ENCODE results near the gene CDRT4.
"Not testable (repeated sequence)": the region's sequence is repeated elsewhere in the genome, so short reads cannot be mapped to it uniquely, and the experiment has no call there.

The CDRT4 gene

GRCh38 chr17:15507001-15507400 is 39.6 kb upstream of the CDRT4 start:
- H3K27me3 ChIP-seq (ENCODE audit: control insufficient read depth in 1 of 2, insufficient read depth in 2 of 2, low read length in 2 of 2) = no peaks in the 10 kb centered on the region

DNA sequence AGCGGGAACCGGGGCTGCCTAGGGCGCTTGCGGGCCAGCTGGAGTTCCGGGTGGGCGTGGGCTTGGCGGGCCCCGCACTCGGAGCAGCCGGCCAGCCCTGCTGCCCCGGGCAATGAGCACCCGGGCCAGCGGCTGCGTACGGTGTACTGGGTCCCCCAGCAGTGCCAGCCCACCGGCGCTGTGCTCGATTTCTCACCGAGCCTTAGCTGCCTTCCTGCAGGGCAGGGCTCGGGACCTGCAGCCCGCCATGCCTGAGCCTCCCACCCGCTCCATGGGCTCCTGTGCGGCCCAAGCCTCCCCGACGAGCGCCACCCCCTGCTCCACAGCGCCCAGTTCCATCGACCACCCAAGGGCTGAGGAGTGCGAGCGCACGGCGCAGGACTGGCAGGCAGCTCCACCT is 38.3 kb upstream of the CDRT4 start:
- not testable (repeated sequence) for H3K27ac ChIP-seq (ENCODE audit: low read depth, low read length); H3K4me3 ChIP-seq (ENCODE audit: low read depth in 1 of 2, low read length in 2 of 2); H3K9me3 ChIP-seq (ENCODE audit: low read length); H3K36me3 ChIP-seq (ENCODE audit: insufficient read depth, low read length); H3K9ac ChIP-seq (ENCODE audit: low read length); H3K27me3 ChIP-seq (ENCODE audit: control insufficient read depth in 1 of 2, insufficient read depth in 2 of 2, low read length in 2 of 2)
- peaks cover 20% of the 10 kb centered on the region for H3K4me1 ChIP-seq (ENCODE audit: insufficient read depth, low read length)

More at GRCh38 chr17:15507001-15507400, 39.6 kb upstream of the CDRT4 start:
- Histone ChIP-seq H3K4me3 (ENCODE audit: low read depth in 1 of 2, low read length in 2 of 2) (no peak overlapping the region), H3K27ac (ENCODE audit: low read depth, low read length) (no peak overlapping the region), H3K9me3 (ENCODE audit: low read length) (no peaks in the 10 kb centered on the region), H3K36me3 (ENCODE audit: insufficient read depth, low read length) (no peaks in the 10 kb centered on the region), H3K9ac (ENCODE audit: low read length) (no peak overlapping the region), H3K4me1 (ENCODE audit: insufficient read depth, low read length) (peaks cover 13% of the 10 kb centered on the region)

DNA sequence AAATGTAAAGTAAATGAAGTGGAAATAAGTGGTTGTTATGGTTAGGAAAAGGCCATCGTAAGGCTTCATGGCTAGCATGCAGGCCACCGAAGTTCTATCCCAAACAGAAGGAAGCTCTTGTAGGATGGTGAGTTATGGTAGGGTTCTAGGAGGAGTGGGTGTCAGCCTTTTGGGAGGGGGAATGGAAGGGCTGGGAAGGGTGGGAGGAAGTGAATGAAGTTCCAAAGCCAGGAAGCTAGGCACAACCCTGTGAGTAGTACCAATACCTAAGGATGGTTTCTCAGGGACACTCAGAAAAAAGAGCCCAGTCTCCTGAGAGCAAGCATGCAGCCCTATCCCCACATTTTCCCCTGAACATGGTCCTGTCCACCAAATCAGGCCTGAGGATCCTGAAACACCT is 36.3 kb upstream of the CDRT4 start:
- no peaks in the 10 kb centered on the region for H3K27me3 ChIP-seq (ENCODE audit: control insufficient read depth in 1 of 2, insufficient read depth in 2 of 2, low read length in 2 of 2)
- no peaks in the 10 kb centered on the region for H3K9me3 ChIP-seq (ENCODE audit: low read length)

GRCh38 chr17:15502369-15503112 is 35.1 kb upstream of the CDRT4 start:
- Histone ChIP-seq H3K27me3 (ENCODE audit: control insufficient read depth in 1 of 2, insufficient read depth in 2 of 2, low read length in 2 of 2) (no peaks in the 10 kb centered on the region), H3K36me3 (ENCODE audit: insufficient read depth, low read length) (no peaks in the 10 kb centered on the region), H3K9ac (ENCODE audit: low read length) (peak overlapping the region; percentile 41), H3K27ac (ENCODE audit: low read depth, low read length) (peak overlapping the region; percentile 59), H3K4me3 (ENCODE audit: low read depth in 1 of 2, low read length in 2 of 2) (peak overlapping the region; percentile 25 to 58), H3K4me1 (ENCODE audit: insufficient read depth, low read length) (peaks cover 20% of the 10 kb centered on the region), H3K9me3 (ENCODE audit: low read length) (no peaks in the 10 kb centered on the region)

More for the DNA sequence above, 36.3 kb upstream of the CDRT4 start:
- no peak overlapping the region for H3K4me3 ChIP-seq (ENCODE audit: low read depth in 1 of 2, low read length in 2 of 2)
- H3K27ac ChIP-seq (ENCODE audit: low read depth, low read length) = no peak overlapping the region
- no peaks in the 10 kb centered on the region for H3K36me3 ChIP-seq (ENCODE audit: insufficient read depth, low read length)
- H3K4me1 ChIP-seq (ENCODE audit: insufficient read depth, low read length) = peaks cover 20% of the 10 kb centered on the region
- no peak overlapping the region for H3K9ac ChIP-seq (ENCODE audit: low read length)

- no peaks in the 10 kb centered on the region for H3K36me3 ChIP-seq (ENCODE audit: insufficient read depth, low read length)
- no peaks in the 10 kb centered on the region for H3K9me3 ChIP-seq (ENCODE audit: low read length)
- peaks cover 20% of the 10 kb centered on the region for H3K4me1 ChIP-seq (ENCODE audit: insufficient read depth, low read length)
- H3K9ac ChIP-seq (ENCODE audit: low read length) = peak overlapping the region; percentile 41
- H3K27me3 ChIP-seq (ENCODE audit: control insufficient read depth in 1 of 2, insufficient read depth in 2 of 2, low read length in 2 of 2) = no peaks in the 10 kb centered on the region
- H3K4me3 ChIP-seq (ENCODE audit: low read depth in 1 of 2, low read length in 2 of 2) = no peak overlapping the region
- H3K27ac ChIP-seq (ENCODE audit: low read depth, low read length) = no peak overlapping the region
Observed at GRCh38 chr17:15501793-15502192, 34.4 kb upstream of the CDRT4 start.

DNA sequence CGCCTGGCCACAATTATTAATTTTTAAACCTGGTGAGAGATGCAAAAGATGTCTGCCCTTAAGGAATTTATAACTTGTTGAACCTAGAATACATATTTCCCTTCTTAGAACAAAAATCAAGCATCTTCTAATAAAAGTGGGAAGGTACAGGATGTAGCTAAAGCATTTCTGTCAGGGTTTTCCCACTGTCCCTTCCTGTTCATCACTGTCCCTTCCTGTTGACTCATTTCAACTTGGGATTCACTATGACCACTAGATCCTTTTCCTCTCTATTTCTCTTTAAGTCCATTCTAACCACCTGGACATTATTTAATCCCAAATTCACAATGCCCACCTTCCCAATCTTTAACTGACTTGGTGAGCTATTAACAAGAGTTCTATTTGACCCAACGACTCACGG is 33.9 kb upstream of the CDRT4 start:
- Histone ChIP-seq H3K4me3 (ENCODE audit: low read depth in 1 of 2, low read length in 2 of 2) (no peak overlapping the region), H3K27ac (ENCODE audit: low read depth, low read length) (no peak overlapping the region), H3K36me3 (ENCODE audit: insufficient read depth, low read length) (no peaks in the 10 kb centered on the region), H3K9me3 (ENCODE audit: low read length) (no peaks in the 10 kb centered on the region), H3K4me1 (ENCODE audit: insufficient read depth, low read length) (peaks cover 20% of the 10 kb centered on the region), H3K27me3 (ENCODE audit: control insufficient read depth in 1 of 2, insufficient read depth in 2 of 2, low read length in 2 of 2) (no peaks in the 10 kb centered on the region), H3K9ac (ENCODE audit: low read length) (no peak overlapping the region)

GRCh38 chr17:15498107-15498506 is 30.7 kb upstream of the CDRT4 start:
- Histone ChIP-seq H3K27ac (ENCODE audit: low read depth, low read length) (no peak overlapping the region), H3K4me1 (ENCODE audit: insufficient read depth, low read length) (peaks cover 18% of the 10 kb centered on the region), H3K27me3 (ENCODE audit: control insufficient read depth in 1 of 2, insufficient read depth in 2 of 2, low read length in 2 of 2) (no peaks in the 10 kb centered on the region), H3K9ac (ENCODE audit: low read length) (no peak overlapping the region), H3K9me3 (ENCODE audit: low read length) (no peaks in the 10 kb centered on the region), H3K4me3 (ENCODE audit: low read depth in 1 of 2, low read length in 2 of 2) (no peak overlapping the region), H3K36me3 (ENCODE audit: insufficient read depth, low read length) (no peaks in the 10 kb centered on the region)

DNA sequence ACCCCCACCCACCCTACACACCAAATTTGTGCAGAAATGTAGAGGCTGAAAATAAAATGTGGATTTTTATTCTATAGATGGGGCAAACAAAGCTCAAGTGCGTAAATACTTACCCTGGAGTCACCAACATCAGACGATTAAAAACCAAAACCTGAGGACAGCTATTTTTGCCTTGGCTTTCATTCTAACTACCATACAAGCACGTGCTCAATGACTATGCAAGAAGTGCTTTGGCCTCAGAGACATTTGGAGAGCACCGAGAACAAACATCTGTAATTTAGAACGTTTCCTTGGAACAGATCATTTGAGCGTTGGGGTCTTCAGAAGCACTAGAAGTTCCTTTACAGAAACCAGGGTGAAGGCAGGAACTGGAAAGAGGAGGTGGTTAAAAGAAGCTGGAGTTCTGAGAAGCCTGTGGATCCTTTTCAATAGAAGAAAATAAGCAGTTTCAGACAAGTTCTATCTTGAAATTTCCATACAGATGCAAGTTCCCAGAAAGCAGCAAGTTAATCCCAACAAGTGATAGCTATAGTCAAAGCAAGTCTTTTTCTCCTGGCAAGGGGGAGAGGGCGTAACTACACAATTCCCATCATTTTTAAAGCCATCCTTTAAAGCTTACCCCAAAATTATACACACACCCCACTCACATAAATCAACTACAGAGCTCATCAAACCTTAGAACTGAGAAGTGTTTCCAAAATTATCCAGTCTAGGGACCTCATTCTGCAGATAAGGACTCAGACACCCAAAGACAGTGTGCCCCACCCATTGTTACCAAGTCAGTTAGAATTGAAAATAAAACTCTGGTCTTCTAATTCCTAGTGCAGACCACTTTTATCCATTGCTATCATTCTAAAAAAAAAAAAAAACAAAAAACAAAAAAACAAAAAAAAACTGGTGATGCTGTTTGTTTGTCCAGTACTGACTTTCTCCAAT is 29.6 kb upstream of the CDRT4 start:
- no peak overlapping the region for H3K27ac ChIP-seq (ENCODE audit: low read depth, low read length)

DNA sequence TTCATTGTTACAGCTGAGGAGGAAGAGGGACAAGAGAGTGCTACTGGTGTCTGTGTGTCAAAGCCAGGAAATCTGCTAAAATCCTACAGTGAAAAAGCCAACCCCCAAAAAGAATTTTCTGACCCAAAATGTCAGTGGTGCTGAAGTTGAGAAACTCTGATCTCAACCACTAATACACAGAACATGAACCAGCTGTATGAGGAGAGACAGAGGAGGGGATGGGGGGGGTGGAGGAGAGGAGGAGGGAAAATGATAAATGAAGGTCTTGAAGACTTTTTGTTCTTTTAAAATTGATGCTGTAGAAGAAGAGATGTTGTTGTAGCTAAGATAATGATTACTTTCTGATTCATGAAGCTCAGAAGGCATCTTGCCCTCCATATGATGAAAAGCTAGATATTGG is 27.4 kb upstream of the CDRT4 start:
- H3K36me3 ChIP-seq (ENCODE audit: insufficient read depth, low read length) = no peaks in the 10 kb centered on the region
- H3K27ac ChIP-seq (ENCODE audit: low read depth, low read length) = no peak overlapping the region
- no peaks in the 10 kb centered on the region for H3K27me3 ChIP-seq (ENCODE audit: control insufficient read depth in 1 of 2, insufficient read depth in 2 of 2, low read length in 2 of 2)
- H3K9ac ChIP-seq (ENCODE audit: low read length) = no peak overlapping the region
- no peaks in the 10 kb centered on the region for H3K9me3 ChIP-seq (ENCODE audit: low read length)
- no peaks in the 10 kb centered on the region for H3K4me1 ChIP-seq (ENCODE audit: insufficient read depth, low read length)
- no peak overlapping the region for H3K4me3 ChIP-seq (ENCODE audit: low read depth in 1 of 2, low read length in 2 of 2)

More for the DNA sequence above, 29.6 kb upstream of the CDRT4 start:
- Histone ChIP-seq H3K4me3 (ENCODE audit: low read depth in 1 of 2, low read length in 2 of 2) (no peak overlapping the region), H3K27me3 (ENCODE audit: control insufficient read depth in 1 of 2, insufficient read depth in 2 of 2, low read length in 2 of 2) (no peaks in the 10 kb centered on the region), H3K36me3 (ENCODE audit: insufficient read depth, low read length) (no peaks in the 10 kb centered on the region), H3K9me3 (ENCODE audit: low read length) (no peaks in the 10 kb centered on the region), H3K4me1 (ENCODE audit: insufficient read depth, low read length) (peaks cover 7% of the 10 kb centered on the region), H3K9ac (ENCODE audit: low read length) (no peak overlapping the region)

- Histone ChIP-seq H3K4me3 (ENCODE audit: low read depth in 1 of 2, low read length in 2 of 2) (no peak overlapping the region), H3K9ac (ENCODE audit: low read length) (no peak overlapping the region), H3K4me1 (ENCODE audit: insufficient read depth, low read length) (no peaks in the 10 kb centered on the region), H3K9me3 (ENCODE audit: low read length) (no peaks in the 10 kb centered on the region), H3K27me3 (ENCODE audit: control insufficient read depth in 1 of 2, insufficient read depth in 2 of 2, low read length in 2 of 2) (no peaks in the 10 kb centered on the region), H3K27ac (ENCODE audit: low read depth, low read length) (no peak overlapping the region), H3K36me3 (ENCODE audit: insufficient read depth, low read length) (no peaks in the 10 kb centered on the region)
Observed at GRCh38 chr17:15493693-15494035, 26.2 kb upstream of the CDRT4 start.

DNA sequence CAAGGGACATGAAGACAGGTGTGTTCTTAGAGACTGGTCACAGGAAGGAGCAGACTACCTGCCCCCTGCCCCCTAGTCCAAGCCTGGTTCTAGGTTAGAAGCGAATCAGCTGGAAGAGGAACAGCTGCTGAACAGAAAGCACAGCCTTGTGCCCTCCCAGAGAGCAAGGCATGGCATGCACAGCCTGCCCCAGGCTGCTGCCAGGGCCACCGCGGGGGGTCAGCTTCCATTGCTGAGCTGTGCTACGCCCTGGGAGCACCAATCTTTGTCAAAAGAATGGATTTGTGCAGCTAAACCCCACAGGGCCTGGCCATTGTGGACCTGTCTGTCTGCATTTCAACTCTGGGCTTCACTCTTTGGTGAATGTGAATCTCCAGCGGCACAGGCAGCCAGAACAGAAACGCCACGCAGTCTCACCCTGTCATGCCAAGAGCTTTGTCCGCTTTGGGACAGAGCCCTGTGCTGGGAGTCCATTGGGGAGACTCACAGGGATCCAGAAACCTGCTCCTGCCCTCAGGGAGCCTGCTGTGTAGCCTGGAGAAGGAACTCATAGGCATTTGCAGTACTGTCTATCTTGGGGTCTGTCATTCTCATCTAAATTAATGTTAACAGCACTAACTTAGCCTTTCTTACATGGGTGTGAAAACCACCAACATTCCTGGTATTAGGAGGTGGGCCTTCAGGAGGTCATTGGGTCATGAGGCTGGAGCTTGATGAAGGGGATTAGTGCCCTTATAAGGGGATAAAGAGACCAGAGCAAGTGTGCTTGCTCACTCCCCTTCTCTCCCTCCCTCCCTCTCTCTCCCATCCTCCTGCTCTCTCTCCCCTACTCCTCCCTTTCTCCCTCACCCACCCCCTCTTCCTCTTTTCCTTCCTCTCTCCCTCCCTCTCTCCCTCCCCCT is 25.6 kb upstream of the CDRT4 start:
- H3K9me3 ChIP-seq (ENCODE audit: low read length) = no peaks in the 10 kb centered on the region
- H3K27me3 ChIP-seq (ENCODE audit: control insufficient read depth in 1 of 2, insufficient read depth in 2 of 2, low read length in 2 of 2) = no peaks in the 10 kb centered on the region
- no peaks in the 10 kb centered on the region for H3K36me3 ChIP-seq (ENCODE audit: insufficient read depth, low read length)
- H3K9ac ChIP-seq (ENCODE audit: low read length) = no peak overlapping the region
- H3K4me1 ChIP-seq (ENCODE audit: insufficient read depth, low read length) = no peaks in the 10 kb centered on the region
- H3K4me3 ChIP-seq (ENCODE audit: low read depth in 1 of 2, low read length in 2 of 2) = no peak overlapping the region
- H3K27ac ChIP-seq (ENCODE audit: low read depth, low read length) = no peak overlapping the region

Data from muscle layer of colon (tissue), 2 donors.